ENCODE measurements around the gene FAF1.
"Not testable (repeated sequence)": the region's sequence is repeated elsewhere in the genome, so short reads cannot be mapped to it uniquely, and the experiment has no call there.

Gene FAF1

GRCh38 chr1:50610563-50610962, 349.5 kb downstream of the FAF1 start:
- DNase-seq: no peak

GRCh38 chr1:50609508-50609907, 350.6 kb downstream of the FAF1 start:
- no peak for DNase-seq

- no peak for DNase-seq
Observed at GRCh38 chr1:50605186-50605875, 354.7 kb downstream of the FAF1 start.

- DNase-seq: no peak
Observed at GRCh38 chr1:50604580-50604979, 355.5 kb downstream of the FAF1 start.

- no peak for DNase-seq
Observed at GRCh38 chr1:50603274-50604271, 356.5 kb downstream of the FAF1 start.

- DNase-seq: no peak
Observed at GRCh38 chr1:50599546-50599945, 360.5 kb downstream of the FAF1 start.

- DNase-seq: no peak
Observed at GRCh38 chr1:50595874-50596273, 364.2 kb downstream of the FAF1 start.

GRCh38 chr1:50593515-50593914, 366.6 kb downstream of the FAF1 start:
- no peak for DNase-seq

- DNase-seq: no peak
Observed at GRCh38 chr1:50591598-50591997, 368.5 kb downstream of the FAF1 start.

- DNase-seq: no peak
Observed at GRCh38 chr1:50582346-50582745, 377.7 kb downstream of the FAF1 start.

- no peak for DNase-seq
Observed at GRCh38 chr1:50570066-50570468, 390.0 kb downstream of the FAF1 start.

GRCh38 chr1:50568782-50569181, 391.3 kb downstream of the FAF1 start:
- no peak for DNase-seq

- no peak for DNase-seq
Observed at GRCh38 chr1:50566405-50566804, 393.7 kb downstream of the FAF1 start.

GRCh38 chr1:50564417-50564816, 395.6 kb downstream of the FAF1 start:
- no peak for DNase-seq

GRCh38 chr1:50562106-50562505, 398.0 kb downstream of the FAF1 start:
- no peak for DNase-seq

GRCh38 chr1:50559421-50559820, 400.6 kb downstream of the FAF1 start:
- DNase-seq: no peak

- DNase-seq: no peak
Observed at GRCh38 chr1:50553921-50554320, 406.1 kb downstream of the FAF1 start.

- no peak for DNase-seq
Observed at GRCh38 chr1:50548243-50548642, 411.8 kb downstream of the FAF1 start.

GRCh38 chr1:50542362-50542761, 417.7 kb downstream of the FAF1 start:
- DNase-seq: no peak

GRCh38 chr1:50538476-50538875, 421.6 kb downstream of the FAF1 start:
- no peak for DNase-seq

- DNase-seq: no peak
Observed at GRCh38 chr1:50531601-50532000, 428.5 kb downstream of the FAF1 start.

GRCh38 chr1:50531027-50531426, 429.0 kb downstream of the FAF1 start:
- DNase-seq: no peak

GRCh38 chr1:50529510-50529909, 430.6 kb downstream of the FAF1 start:
- no peak for DNase-seq

GRCh38 chr1:50527987-50528320, 432.1 kb downstream of the FAF1 start:
- not testable (repeated sequence) for DNase-seq
